GM12801 (cell line): ENCODE measurements around the gene DUSP19.

ENCODE experiments used
- CTCF ChIP-seq: IDR thresholded peaks from one replicate; pipeline ENCODE4 v1.5.1; 2011; ENCODE audit warnings: control low read depth; ENCODE audit not compliant: insufficient read length; ENCODE audit errors: extremely low read depth

The DUSP19 gene

GRCh38 chr2:183105402-183106134, 27.0 kb downstream of the DUSP19 start:
- no peak for TF ChIP-seq CTCF

GRCh38 chr2:183112577-183112976, 34.0 kb downstream of the DUSP19 start:
- no peak for TF ChIP-seq CTCF

GRCh38 chr2:183113630-183114029, 35.1 kb downstream of the DUSP19 start:
- no peak for TF ChIP-seq CTCF

GRCh38 chr2:183117226-183117625, 38.7 kb downstream of the DUSP19 start:
- no peak for TF ChIP-seq CTCF

- no peak for TF ChIP-seq CTCF
Observed at GRCh38 chr2:183123117-183123958, 44.8 kb downstream of the DUSP19 start.

GRCh38 chr2:183123959-183124221, 45.3 kb downstream of the DUSP19 start:
- TF ChIP-seq CTCF, result no peak

- TF ChIP-seq CTCF, result no peak
Observed at GRCh38 chr2:183124222-183124956, 45.8 kb downstream of the DUSP19 start, which contains the start of gene NUP35. NUP35 (plus strand) TSS chr2:183124443; CDS start chr2:183124458, 15 bp downstream.
